ENCODE measurements around the gene RPL35.

GRCh38 chr9:124849801-124850200 lies 12.0 kb downstream of the RPL35 start:
- TF ChIP-seq, protein P1, sequence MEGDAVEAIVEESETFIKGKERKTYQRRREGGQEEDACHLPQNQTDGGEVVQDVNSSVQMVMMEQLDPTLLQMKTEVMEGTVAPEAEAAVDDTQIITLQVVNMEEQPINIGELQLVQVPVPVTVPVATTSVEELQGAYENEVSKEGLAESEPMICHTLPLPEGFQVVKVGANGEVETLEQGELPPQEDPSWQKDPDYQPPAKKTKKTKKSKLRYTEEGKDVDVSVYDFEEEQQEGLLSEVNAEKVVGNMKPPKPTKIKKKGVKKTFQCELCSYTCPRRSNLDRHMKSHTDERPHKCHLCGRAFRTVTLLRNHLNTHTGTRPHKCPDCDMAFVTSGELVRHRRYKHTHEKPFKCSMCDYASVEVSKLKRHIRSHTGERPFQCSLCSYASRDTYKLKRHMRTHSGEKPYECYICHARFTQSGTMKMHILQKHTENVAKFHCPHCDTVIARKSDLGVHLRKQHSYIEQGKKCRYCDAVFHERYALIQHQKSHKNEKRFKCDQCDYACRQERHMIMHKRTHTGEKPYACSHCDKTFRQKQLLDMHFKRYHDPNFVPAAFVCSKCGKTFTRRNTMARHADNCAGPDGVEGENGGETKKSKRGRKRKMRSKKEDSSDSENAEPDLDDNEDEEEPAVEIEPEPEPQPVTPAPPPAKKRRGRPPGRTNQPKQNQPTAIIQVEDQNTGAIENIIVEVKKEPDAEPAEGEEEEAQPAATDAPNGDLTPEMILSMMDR (conservative IDR thresholded peaks at IDR 0.05; ENCODE audit: low read depth, low read length) = no peak
- no peak for TF ChIP-seq EZH2 (IDR thresholded peaks at IDR 0.05; ENCODE audit: borderline replicate concordance, low read depth, low read length, poor library complexity, severe bottlenecking)

Measured in A673 (cell line).